HFFc6 (cell line): ENCODE results near the gene INPP4B. TPM values are rescaled to one million over a fixed set of nuclear protein-coding genes. Genes with fewer than 3 reads are reported as not detected.

Experiments
- DNase-seq: peaks from one replicate; pipeline ENCODE4 v3.0.0-alpha.2; 2018
- H3K27ac Mint-ChIP-seq: 2 replicates; pipeline ENCODE4 v1.8.0; 2020; ENCODE audit warnings: mild to moderate bottlenecking, mixed read lengths
- H3K27me3 Mint-ChIP-seq: 2 replicates; pipeline ENCODE4 v1.8.0; 2021; ENCODE audit warnings: mild to moderate bottlenecking, moderate library complexity, mixed read lengths; ENCODE audit not compliant: insufficient read depth
- H3K36me3 Mint-ChIP-seq: 2 replicates; pipeline ENCODE4 v1.8.0; 2021; ENCODE audit warnings: low read depth, mixed read lengths
- H3K4me1 Mint-ChIP-seq: 2 replicates; pipeline ENCODE4 v1.8.0; 2020; ENCODE audit warnings: low read depth, mixed read lengths
- H3K4me3 Mint-ChIP-seq: 2 replicates; pipeline ENCODE4 v1.8.0; 2020; ENCODE audit warnings: mild to moderate bottlenecking, moderate library complexity, mixed read lengths
- H3K9me3 Mint-ChIP-seq: 2 replicates; pipeline ENCODE4 v1.8.0; 2020; ENCODE audit warnings: mild to moderate bottlenecking, mixed read lengths
- total RNA-seq, 6 experiments: library from RNA; stranded (reverse); fragmentation: NEBNext Ultra II Directional; extraction: Animal tissue kit (Norgen Biotek cat#: 25700); gene quantifications; 2 replicates in 1 of 6; 3 replicates in 5 of 6; pipeline ENCODE4 v1.2.3, GENCODE V29; 2021
- TF ChIP-seq, protein P1 (sequence below): fragments of 200-600 bp; sonication (generic); IDR thresholded peaks from 2 replicates; pipeline ENCODE4 v1.5.0; 2021; ENCODE audit warnings: antibody characterized with exemption, mild to moderate bottlenecking

Gene INPP4B
- total RNA-seq, 6 experiments from 2014 or later, result 36.1 to 48.9 (median 40.1) TPM

GRCh38 chr4:142690406-142691163 is 155.5 kb downstream of the INPP4B start:
- TF ChIP-seq, protein P1, sequence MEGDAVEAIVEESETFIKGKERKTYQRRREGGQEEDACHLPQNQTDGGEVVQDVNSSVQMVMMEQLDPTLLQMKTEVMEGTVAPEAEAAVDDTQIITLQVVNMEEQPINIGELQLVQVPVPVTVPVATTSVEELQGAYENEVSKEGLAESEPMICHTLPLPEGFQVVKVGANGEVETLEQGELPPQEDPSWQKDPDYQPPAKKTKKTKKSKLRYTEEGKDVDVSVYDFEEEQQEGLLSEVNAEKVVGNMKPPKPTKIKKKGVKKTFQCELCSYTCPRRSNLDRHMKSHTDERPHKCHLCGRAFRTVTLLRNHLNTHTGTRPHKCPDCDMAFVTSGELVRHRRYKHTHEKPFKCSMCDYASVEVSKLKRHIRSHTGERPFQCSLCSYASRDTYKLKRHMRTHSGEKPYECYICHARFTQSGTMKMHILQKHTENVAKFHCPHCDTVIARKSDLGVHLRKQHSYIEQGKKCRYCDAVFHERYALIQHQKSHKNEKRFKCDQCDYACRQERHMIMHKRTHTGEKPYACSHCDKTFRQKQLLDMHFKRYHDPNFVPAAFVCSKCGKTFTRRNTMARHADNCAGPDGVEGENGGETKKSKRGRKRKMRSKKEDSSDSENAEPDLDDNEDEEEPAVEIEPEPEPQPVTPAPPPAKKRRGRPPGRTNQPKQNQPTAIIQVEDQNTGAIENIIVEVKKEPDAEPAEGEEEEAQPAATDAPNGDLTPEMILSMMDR, result no peak
- H3K36me3 Mint-ChIP-seq, result 0 out of 2 replicates have a peak, but pooled peaks cover 5% of the 10 kb centered on the region
- H3K27me3 Mint-ChIP-seq, result no peaks in the 10 kb centered on the region; the same call in none of the 2 replicates
- H3K4me3 Mint-ChIP-seq, result no peak overlapping the region
- no peaks in the 10 kb centered on the region for H3K9me3 Mint-ChIP-seq
- no peak overlapping the region for H3K27ac Mint-ChIP-seq
- no peak for DNase-seq
- peaks cover 12% of the 10 kb centered on the region for H3K4me1 Mint-ChIP-seq

- Mint-ChIP-seq H3K27ac (no peak overlapping the region), H3K9me3 (no peaks in the 10 kb centered on the region), H3K36me3 (0 out of 2 replicates have a peak, but pooled peaks cover 5% of the 10 kb centered on the region), H3K4me3 (no peak overlapping the region), H3K4me1 (peaks cover 24% of the 10 kb centered on the region), H3K27me3 (no peaks in the 10 kb centered on the region; the same call in none of the 2 replicates)
- DNase-seq, result no peak
- TF ChIP-seq, protein P1, result no peak
Observed at GRCh38 chr4:142687547-142688275, 158.4 kb downstream of the INPP4B start.

DNA sequence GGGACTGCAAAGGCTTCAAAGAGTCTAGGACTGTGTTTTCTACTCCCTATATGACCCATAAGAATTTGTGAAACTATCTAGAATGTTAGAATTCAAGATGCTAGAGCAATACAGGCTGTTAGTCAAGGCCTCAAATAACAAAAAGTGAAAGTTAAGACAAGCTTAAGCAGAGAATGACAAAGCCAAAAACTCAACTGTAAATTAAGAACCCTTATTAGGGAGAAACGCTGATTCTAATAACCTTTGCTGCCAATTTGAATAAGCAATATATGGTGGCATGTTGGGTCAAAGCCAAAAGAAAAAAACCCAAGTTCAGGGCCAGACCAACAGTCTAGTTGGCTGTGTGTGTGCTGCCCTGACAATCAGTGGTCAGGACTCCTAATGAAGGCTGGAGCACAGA is 160.0 kb downstream of the INPP4B start:
- no peak for DNase-seq
- no peak overlapping the region for H3K4me3 Mint-ChIP-seq
- no peaks in the 10 kb centered on the region; the same call in 1 of the 2 replicates for H3K27me3 Mint-ChIP-seq
- H3K9me3 Mint-ChIP-seq, result no peaks in the 10 kb centered on the region
- H3K27ac Mint-ChIP-seq, result no peak overlapping the region
- TF ChIP-seq, protein P1, result no peak
- peaks cover 20% of the 10 kb centered on the region for H3K4me1 Mint-ChIP-seq
- H3K36me3 Mint-ChIP-seq, result no peaks in the 10 kb centered on the region; the same call in 1 of the 2 replicates

DNA sequence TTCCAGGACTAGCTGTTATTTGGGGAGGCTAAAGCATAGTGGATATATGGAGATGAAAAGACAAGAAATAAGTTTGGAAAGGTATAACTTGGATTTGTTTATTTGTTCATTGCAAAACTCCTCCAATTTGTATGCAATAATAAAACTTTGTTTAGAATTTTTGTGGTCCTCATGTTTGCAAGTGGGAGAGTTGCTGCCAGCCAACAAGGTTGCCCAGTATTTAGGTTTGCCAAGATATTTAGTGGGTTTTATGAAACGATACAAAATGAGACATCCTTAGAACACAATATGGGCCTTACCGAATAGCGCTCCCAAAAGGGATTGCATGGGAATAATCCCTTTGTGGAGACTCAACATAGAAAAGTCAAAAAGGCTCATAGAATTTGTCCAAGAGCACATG is 162.1 kb downstream of the INPP4B start:
- no peaks in the 10 kb centered on the region; the same call in 1 of the 2 replicates for H3K36me3 Mint-ChIP-seq

GRCh38 chr4:142683503-142683902 is 162.6 kb downstream of the INPP4B start:
- no peaks in the 10 kb centered on the region; the same call in 1 of the 2 replicates for H3K36me3 Mint-ChIP-seq
- H3K27ac Mint-ChIP-seq, result no peak overlapping the region
- TF ChIP-seq, protein P1, result no peak
- no peaks in the 10 kb centered on the region; the same call in 1 of the 2 replicates for H3K27me3 Mint-ChIP-seq
- peaks cover 20% of the 10 kb centered on the region for H3K4me1 Mint-ChIP-seq
- no peak overlapping the region for H3K4me3 Mint-ChIP-seq
- DNase-seq, result no peak
- H3K9me3 Mint-ChIP-seq, result no peaks in the 10 kb centered on the region

More for the DNA sequence above, 162.1 kb downstream of the INPP4B start:
- Mint-ChIP-seq H3K27ac (no peak overlapping the region), H3K27me3 (no peaks in the 10 kb centered on the region; the same call in 1 of the 2 replicates), H3K4me3 (no peak overlapping the region), H3K4me1 (peaks cover 20% of the 10 kb centered on the region), H3K9me3 (no peaks in the 10 kb centered on the region)
- no peak for DNase-seq
- TF ChIP-seq, protein P1, result no peak
